Large intestine (tissue), 12 donors: Measurements from ENCODE around the gene OR51I1. TPM values are rescaled to one million over a fixed set of nuclear protein-coding genes. Genes with fewer than 3 reads are reported as not detected.
A peak's percentile ranks its signal among the peaks of the same experiment; 100 is the strongest.

ENCODE experiments used
- DNase-seq, 2 donors: peaks; one replicate each; pipeline versions ENCODE4 v3.0.0 to v3.0.0-alpha.2; 2013
- H3K27ac ChIP-seq: one replicate; pipeline ENCODE4 v1.5.1; 2013; ENCODE audit warnings: low read length
- H3K27me3 ChIP-seq: 2 replicates; pipeline ENCODE4 v1.6.1; 2013; ENCODE audit warnings: low read length; ENCODE audit not compliant: control insufficient read depth, insufficient read depth
- H3K36me3 ChIP-seq: 2 replicates; pipeline ENCODE4 v1.6.1; 2013; ENCODE audit warnings: low read length; ENCODE audit not compliant: control insufficient read depth, insufficient read depth
- H3K4me1 ChIP-seq: one replicate; pipeline ENCODE4 v1.6.1; 2013; ENCODE audit warnings: low read length; ENCODE audit not compliant: control insufficient read depth, insufficient read depth
- H3K4me3 ChIP-seq: one replicate; pipeline ENCODE4 v1.5.1; 2013; ENCODE audit warnings: low read length
- H3K9me3 ChIP-seq: one replicate; pipeline ENCODE4 v1.6.1; 2013; ENCODE audit warnings: mild to moderate bottlenecking, low read depth, low read length, moderate library complexity; ENCODE audit not compliant: control insufficient read depth
- WGBS: methylation state at CpG from one replicate; pipeline ENCODE4 v1.1.5; 2013; ENCODE audit warnings: low lambda C conversion rate; ENCODE audit not compliant: insufficient coverage; 5-methylcytosine and 5-hydroxymethylcytosine counted together
- long read RNA-seq, 11 donors: transcript quantifications; one replicate each; lab custom pipeline, GENCODE V29; 2026
- polyA plus RNA-seq: library from polyadenylated mRNA; unstranded; fragments of 120-200 nt; gene quantifications from one replicate; pipeline ENCODE4 v1.2.1, GENCODE V29; 2013

The OR51I1 gene
- not detected for polyA plus RNA-seq
- long read RNA-seq, donor 1, result 0 reads
- long read RNA-seq, donor 2, result 0 reads
- long read RNA-seq, donor 3, result 0 reads
- long read RNA-seq, donor 4, result 0 reads
- long read RNA-seq, donor 5, result 0 reads
- long read RNA-seq, donor 6, result 0 reads
- long read RNA-seq, donor 7, result 0 reads
- long read RNA-seq, donor 8, result 0 reads
- long read RNA-seq, donor 9, result 0 reads
- long read RNA-seq, donor 10, result 0 reads
- long read RNA-seq, donor 11, result 0 reads

- H3K4me3 ChIP-seq, result no peak within 1 kb of the TSS
- H3K27me3 ChIP-seq, result no peaks in the 10 kb centered on the region
- WGBS, result no CpG with 5 or more reads among the region's 2 CpGs
- DNase-seq, result no peak
- no peaks in the 10 kb centered on the region for H3K36me3 ChIP-seq
- no peaks in the 10 kb centered on the region for H3K9me3 ChIP-seq
- H3K27ac ChIP-seq, result no peak within 1 kb of the TSS
- H3K4me1 ChIP-seq, result no peaks in the 10 kb centered on the region
Observed at GRCh38 chr11:5441414-5441813, at the start of gene OR51I1. Gene OR51I1, minus strand, starts transcription at chr11:5441514. Its CDS starts 0 bp downstream, at chr11:5441514.

- Histone ChIP-seq H3K27me3 (no peaks in the 10 kb centered on the region), H3K36me3 (no peaks in the 10 kb centered on the region), H3K4me1 (no peaks in the 10 kb centered on the region), H3K9me3 (no peaks in the 10 kb centered on the region), H3K4me3 (no peak overlapping the region), H3K27ac (no peak overlapping the region)
- 67% methylated on average over 3 of the region's 5 CpGs for WGBS
- DNase-seq, result no peak
Observed at GRCh38 chr11:5489576-5490357, 48.5 kb upstream of the OR51I1 start.

GRCh38 chr11:5488798-5489399 is 47.6 kb upstream of the OR51I1 start:
- Histone ChIP-seq H3K9me3 (no peaks in the 10 kb centered on the region), H3K36me3 (no peaks in the 10 kb centered on the region), H3K4me1 (no peaks in the 10 kb centered on the region), H3K27ac (no peak overlapping the region), H3K4me3 (no peak overlapping the region), H3K27me3 (no peaks in the 10 kb centered on the region)
- no CpG with 5 or more reads among the region's 4 CpGs for WGBS
- DNase-seq, result no peak

GRCh38 chr11:5488385-5488784 is 47.1 kb upstream of the OR51I1 start, which contains the start of gene OR52D1:
Gene OR52D1, plus strand, starts transcription at chr11:5488685. Its CDS starts 22 bp downstream, at chr11:5488707.
- no peak within 1 kb of the TSS for H3K27ac ChIP-seq
- H3K4me1 ChIP-seq, result no peaks in the 10 kb centered on the region
- no peaks in the 10 kb centered on the region for H3K9me3 ChIP-seq
- no peak for DNase-seq
- H3K4me3 ChIP-seq, result no peak within 1 kb of the TSS
- no peaks in the 10 kb centered on the region for H3K27me3 ChIP-seq
- H3K36me3 ChIP-seq, result no peaks in the 10 kb centered on the region

GRCh38 chr11:5486421-5486820 is 45.1 kb upstream of the OR51I1 start:
- Histone ChIP-seq H3K9me3 (no peaks in the 10 kb centered on the region), H3K4me3 (no peak overlapping the region), H3K4me1 (no peaks in the 10 kb centered on the region), H3K36me3 (no peaks in the 10 kb centered on the region), H3K27ac (no peak overlapping the region), H3K27me3 (no peaks in the 10 kb centered on the region)
- no CpG with 5 or more reads among the region's 3 CpGs for WGBS
- no peak for DNase-seq

- Histone ChIP-seq H3K4me1 (no peaks in the 10 kb centered on the region), H3K9me3 (no peaks in the 10 kb centered on the region), H3K27ac (no peak overlapping the region), H3K4me3 (no peak overlapping the region), H3K27me3 (no peaks in the 10 kb centered on the region), H3K36me3 (no peaks in the 10 kb centered on the region)
- no peak for DNase-seq
- 73% methylated on average over 3 of the region's 3 CpGs for WGBS
Observed at GRCh38 chr11:5486003-5486402, 44.7 kb upstream of the OR51I1 start.

- H3K4me3 ChIP-seq, result no peak overlapping the region
- H3K36me3 ChIP-seq, result no peaks in the 10 kb centered on the region
- no peaks in the 10 kb centered on the region for H3K9me3 ChIP-seq
- no CpG with 5 or more reads among the region's 2 CpGs for WGBS
- peak; percentile 11 to 14 for DNase-seq
- no peak overlapping the region for H3K27ac ChIP-seq
- H3K4me1 ChIP-seq, result no peaks in the 10 kb centered on the region
- H3K27me3 ChIP-seq, result no peaks in the 10 kb centered on the region
Observed at GRCh38 chr11:5476186-5476819, 35.0 kb upstream of the OR51I1 start.

- no peaks in the 10 kb centered on the region for H3K9me3 ChIP-seq
- no peaks in the 10 kb centered on the region for H3K4me1 ChIP-seq
- no peak for DNase-seq
- H3K4me3 ChIP-seq, result no peak overlapping the region
- no peaks in the 10 kb centered on the region for H3K36me3 ChIP-seq
- H3K27ac ChIP-seq, result no peak overlapping the region
- H3K27me3 ChIP-seq, result no peaks in the 10 kb centered on the region
Observed at GRCh38 chr11:5473921-5474320, 32.6 kb upstream of the OR51I1 start.

GRCh38 chr11:5467527-5467926 is 26.2 kb upstream of the OR51I1 start:
- Histone ChIP-seq H3K4me3 (no peak overlapping the region), H3K4me1 (no peaks in the 10 kb centered on the region), H3K27me3 (no peaks in the 10 kb centered on the region), H3K36me3 (no peaks in the 10 kb centered on the region), H3K27ac (no peak overlapping the region), H3K9me3 (no peaks in the 10 kb centered on the region)
- DNase-seq, result no peak
- no CpG with 5 or more reads among the region's 2 CpGs for WGBS

GRCh38 chr11:5460983-5461621 is 19.8 kb upstream of the OR51I1 start:
- DNase-seq, result no peak
- H3K27ac ChIP-seq, result no peak overlapping the region
- no peak overlapping the region for H3K4me3 ChIP-seq
- H3K9me3 ChIP-seq, result peaks cover 6% of the 10 kb centered on the region
- no peaks in the 10 kb centered on the region for H3K4me1 ChIP-seq
- no peaks in the 10 kb centered on the region for H3K36me3 ChIP-seq
- no peaks in the 10 kb centered on the region for H3K27me3 ChIP-seq
- no CpG with 5 or more reads among the region's 14 CpGs for whole genome bisulfite sequencing
